IPS-20b (cell line): ENCODE measurements around the gene SLC25A48.
A peak's percentile ranks its signal among the peaks of the same experiment; 100 is the strongest.
"Not testable (repeated sequence)": the region's sequence is repeated elsewhere in the genome, so short reads cannot be mapped to it uniquely, and the experiment has no call there.

ENCODE experiments used
- H3K27ac ChIP-seq: one replicate; pipeline ENCODE4 v1.5.1; 2013; ENCODE audit warnings: low read length
- H3K27me3 ChIP-seq: 2 replicates; pipeline ENCODE4 v1.6.1; 2013; ENCODE audit warnings: mild to moderate bottlenecking, low read length, inconsistent platforms; ENCODE audit not compliant: insufficient read depth
- H3K36me3 ChIP-seq: 2 replicates; pipeline ENCODE4 v1.6.1; 2013; ENCODE audit warnings: low read depth, mild to moderate bottlenecking, inconsistent platforms, low read length, moderate library complexity; ENCODE audit not compliant: insufficient read depth
- H3K4me1 ChIP-seq: 2 replicates; pipeline ENCODE4 v1.6.1; 2013; ENCODE audit warnings: mild to moderate bottlenecking, control low read depth, inconsistent platforms, low read length, moderate library complexity; ENCODE audit not compliant: insufficient read depth
- H3K4me3 ChIP-seq: 2 replicates; pipeline ENCODE4 v1.5.1; 2013; ENCODE audit warnings: mild to moderate bottlenecking, low read length, inconsistent platforms
- H3K9ac ChIP-seq: 2 replicates; pipeline ENCODE4 v1.6.1; 2013; ENCODE audit warnings: low read depth, mild to moderate bottlenecking, inconsistent platforms, low read length, moderate library complexity
- H3K9me3 ChIP-seq: 2 replicates; pipeline ENCODE4 v1.6.1; 2013; ENCODE audit warnings: mild to moderate bottlenecking, low read depth, low read length, inconsistent platforms; ENCODE audit not compliant: insufficient read depth

SLC25A48 gene

GRCh38 chr5:135831439-135831838, 3.0 kb upstream of the SLC25A48 start:
- H3K36me3 ChIP-seq, result no peaks in the 10 kb centered on the region
- H3K9me3 ChIP-seq, result no peaks in the 10 kb centered on the region
- 0 out of 2 replicates have a peak, but pooled peaks cover 2% of the 10 kb centered on the region for H3K4me1 ChIP-seq
- no peak overlapping the region for H3K9ac ChIP-seq
- H3K27me3 ChIP-seq, result peaks cover 76% of the 10 kb centered on the region
- H3K27ac ChIP-seq, result no peak overlapping the region
- no peak overlapping the region for H3K4me3 ChIP-seq

DNA sequence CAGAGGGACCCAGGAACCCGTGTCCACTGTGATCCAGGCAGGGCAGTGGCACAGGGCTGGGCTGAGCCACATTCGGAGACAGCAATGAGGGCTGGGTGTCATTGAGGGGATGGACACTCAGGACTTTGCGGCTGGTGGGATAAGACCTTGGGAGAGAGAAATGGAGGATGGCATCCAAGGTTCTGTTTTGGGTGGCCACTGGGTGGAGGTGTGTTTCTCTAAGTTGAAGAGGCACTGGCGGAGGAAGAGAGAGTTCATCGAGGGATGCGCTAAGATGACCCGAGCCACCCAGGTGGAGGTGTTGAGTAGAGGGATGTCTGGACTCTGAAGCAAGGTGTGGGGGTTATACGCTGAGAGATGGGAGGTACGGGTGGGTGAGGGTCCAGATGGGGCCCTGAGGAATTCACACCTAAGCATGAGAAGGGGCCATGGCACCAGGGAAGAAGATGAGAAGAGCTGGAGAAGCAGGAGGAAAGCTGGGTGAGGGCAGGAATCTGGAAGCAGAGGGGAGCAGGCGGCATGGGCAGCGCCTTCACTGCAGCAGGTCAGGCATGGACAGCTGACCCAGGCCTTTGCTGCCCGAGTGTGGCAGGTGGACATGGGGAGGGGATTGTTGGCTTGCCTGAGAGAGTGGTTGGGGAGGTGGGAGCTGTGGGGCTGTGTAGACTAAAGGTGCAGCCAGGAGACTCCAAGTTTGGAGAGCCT, 2.5 kb upstream of the SLC25A48 start:
- Histone ChIP-seq H3K4me3 (no peak overlapping the region), H3K4me1 (0 out of 2 replicates have a peak, but pooled peaks cover 2% of the 10 kb centered on the region), H3K27me3 (peaks cover 82% of the 10 kb centered on the region), H3K27ac (no peak overlapping the region), H3K36me3 (no peaks in the 10 kb centered on the region), H3K9ac (no peak overlapping the region), H3K9me3 (no peaks in the 10 kb centered on the region)

GRCh38 chr5:135832941-135833920, 1.2 kb upstream of the SLC25A48 start:
- peaks cover 85% of the 10 kb centered on the region for H3K27me3 ChIP-seq
- H3K4me1 ChIP-seq, result 0 out of 2 replicates have a peak, but pooled peaks cover 2% of the 10 kb centered on the region
- H3K9ac ChIP-seq, result no peak overlapping the region

DNA sequence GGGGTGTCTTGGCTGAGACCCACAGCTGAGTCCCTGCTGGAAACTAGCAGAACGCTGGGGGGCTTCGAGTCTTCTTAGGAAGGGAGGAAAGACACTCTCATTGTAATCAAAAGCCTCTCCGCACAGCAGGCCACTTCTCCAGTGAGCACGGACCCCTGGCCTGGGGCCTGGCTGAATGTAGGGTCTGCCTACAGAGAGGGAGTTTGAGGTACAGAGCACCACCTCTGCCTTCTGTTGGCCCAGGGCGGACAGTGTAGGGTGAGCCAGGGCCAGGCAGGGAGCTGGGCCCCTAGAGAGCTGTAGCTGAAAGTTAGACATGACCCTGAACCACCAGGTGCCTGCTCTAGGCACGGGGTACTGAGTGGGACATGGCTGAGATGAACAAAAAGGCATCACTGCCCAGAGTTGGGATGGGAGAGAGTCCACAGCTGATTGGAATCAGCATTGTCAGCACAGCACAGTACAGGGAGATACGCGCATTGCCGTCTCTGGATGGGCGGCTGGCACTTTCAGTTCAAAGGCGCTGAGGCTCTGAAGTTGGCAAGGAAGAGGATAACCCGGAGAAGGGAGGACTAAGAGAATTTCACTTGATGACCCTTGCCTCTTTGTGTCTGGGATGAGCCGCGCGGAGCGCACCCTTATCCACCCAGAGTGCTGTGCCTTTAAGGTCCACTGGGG, 363 bp upstream of the SLC25A48 start:
- H3K27me3 ChIP-seq, result peaks cover 79% of the 10 kb centered on the region
- 0 out of 2 replicates have a peak, but pooled peaks cover 2% of the 10 kb centered on the region for H3K4me1 ChIP-seq
- no peak overlapping the region; the same call in 1 of the 2 replicates for H3K9ac ChIP-seq
- H3K36me3 ChIP-seq, result no peaks in the 10 kb centered on the region
- peaks cover 10% of the 10 kb centered on the region for H3K9me3 ChIP-seq
- no peak overlapping the region for H3K27ac ChIP-seq
- H3K4me3 ChIP-seq, result peak overlapping the region; percentile 83; the same call in 1 of the 2 replicates

More at GRCh38 chr5:135832941-135833920, 1.2 kb upstream of the SLC25A48 start:
- Histone ChIP-seq H3K9me3 (peaks cover 4% of the 10 kb centered on the region), H3K27ac (no peak overlapping the region), H3K4me3 (no peak overlapping the region), H3K36me3 (no peaks in the 10 kb centered on the region)

- Histone ChIP-seq H3K27me3 (peaks cover 67% of the 10 kb centered on the region), H3K36me3 (no peaks in the 10 kb centered on the region), H3K4me1 (0 out of 2 replicates have a peak, but pooled peaks cover 2% of the 10 kb centered on the region), H3K27ac (no peak overlapping the region), H3K4me3 (peak overlapping the region; percentile 83; the same call in 1 of the 2 replicates), H3K9me3 (peaks cover 10% of the 10 kb centered on the region), H3K9ac (no peak overlapping the region)
These were observed 1.3 kb downstream of the SLC25A48 start for GRCh38 chr5:135835766-135836165.

- not testable (repeated sequence) for H3K4me1 ChIP-seq, H3K4me3 ChIP-seq, H3K36me3 ChIP-seq, H3K27ac ChIP-seq, H3K9me3 ChIP-seq, H3K9ac ChIP-seq
- H3K27me3 ChIP-seq, result peaks cover 41% of the 10 kb centered on the region
These were observed 3.9 kb downstream of the SLC25A48 start for GRCh38 chr5:135838395-135838794.

- Histone ChIP-seq H3K4me3 (no peak overlapping the region), H3K27ac (no peak overlapping the region), H3K36me3 (no peaks in the 10 kb centered on the region), H3K9ac (no peak overlapping the region), H3K9me3 (peaks cover 10% of the 10 kb centered on the region), H3K4me1 (no peaks in the 10 kb centered on the region), H3K27me3 (peaks cover 29% of the 10 kb centered on the region)
These were observed 5.1 kb downstream of the SLC25A48 start for GRCh38 chr5:135839566-135839965.

- Histone ChIP-seq H3K4me1 (no peaks in the 10 kb centered on the region), H3K4me3 (no peak overlapping the region), H3K9me3 (peaks cover 10% of the 10 kb centered on the region), H3K27ac (no peak overlapping the region), H3K9ac (no peak overlapping the region), H3K36me3 (no peaks in the 10 kb centered on the region), H3K27me3 (peaks cover 15% of the 10 kb centered on the region)
These were observed 6.5 kb downstream of the SLC25A48 start for GRCh38 chr5:135840959-135841358.

DNA sequence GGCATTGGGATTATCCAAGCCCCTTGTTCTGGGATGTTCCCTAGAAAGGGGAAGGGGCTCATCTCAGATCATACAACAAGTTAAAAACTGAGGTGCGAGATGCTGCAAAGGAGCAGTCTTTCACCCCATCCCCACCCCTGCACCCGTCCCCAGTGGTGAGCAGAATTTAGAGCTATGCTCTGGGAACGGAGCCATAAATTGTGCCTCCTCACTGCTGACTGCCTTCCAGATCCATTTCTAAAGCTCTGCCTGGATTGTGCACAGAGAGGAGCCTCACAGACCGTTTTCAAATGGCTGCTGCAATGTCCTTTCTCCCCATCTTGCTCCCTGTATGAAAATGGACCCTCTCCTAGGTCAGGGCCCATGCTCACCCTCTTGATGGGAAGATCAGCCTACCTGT, 8.3 kb downstream of the SLC25A48 start:
- Histone ChIP-seq H3K9ac (no peak overlapping the region), H3K4me1 (no peaks in the 10 kb centered on the region), H3K27me3 (no peaks in the 10 kb centered on the region), H3K9me3 (peaks cover 10% of the 10 kb centered on the region), H3K36me3 (no peaks in the 10 kb centered on the region), H3K4me3 (no peak overlapping the region), H3K27ac (no peak overlapping the region)

GRCh38 chr5:135843571-135844337, 9.3 kb downstream of the SLC25A48 start:
- Histone ChIP-seq H3K4me1 (no peaks in the 10 kb centered on the region), H3K27ac (no peak overlapping the region), H3K27me3 (no peaks in the 10 kb centered on the region), H3K4me3 (no peak overlapping the region), H3K9ac (no peak overlapping the region), H3K9me3 (peaks cover under 1% of the 10 kb centered on the region), H3K36me3 (no peaks in the 10 kb centered on the region)

DNA sequence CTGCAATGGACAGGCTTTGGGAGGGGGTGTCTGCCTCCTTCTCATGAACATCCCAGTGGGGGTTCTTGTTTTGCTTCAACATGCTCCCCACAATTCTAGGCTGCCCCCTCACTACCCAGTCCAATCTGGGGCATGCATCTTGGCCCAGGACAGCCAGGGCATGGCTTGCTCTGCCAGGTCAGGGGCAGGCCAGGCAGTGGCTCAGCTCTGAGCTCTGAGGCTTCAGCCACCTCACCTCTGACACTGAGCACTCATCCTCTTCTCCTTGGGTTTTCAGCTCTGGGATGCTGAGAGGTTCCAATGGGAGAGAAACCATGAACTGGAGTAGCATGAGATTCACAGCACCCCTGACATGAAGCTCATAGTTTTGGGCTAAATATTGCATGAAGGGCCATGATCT, 11.8 kb downstream of the SLC25A48 start:
- H3K4me3 ChIP-seq, result no peak overlapping the region
- no peaks in the 10 kb centered on the region for H3K27me3 ChIP-seq
- no peaks in the 10 kb centered on the region for H3K36me3 ChIP-seq
- H3K9me3 ChIP-seq, result no peaks in the 10 kb centered on the region
- H3K9ac ChIP-seq, result no peak overlapping the region
- no peaks in the 10 kb centered on the region for H3K4me1 ChIP-seq
- no peak overlapping the region for H3K27ac ChIP-seq
